Motor neuron (in vitro differentiated cells): ENCODE measurements around the gene SDK2. TPM values are rescaled to one million over a fixed set of nuclear protein-coding genes. Genes with fewer than 3 reads are reported as not detected.

Experiments
- ATAC-seq, 8 experiments: fragments of 200-7000 bp; cut with Tn5 transposase; replicated peaks in 6 of 8; 2 replicates each; pipeline ENCODE4 v1.8.0; 2021; ENCODE audit warnings: mild to moderate bottlenecking in 8 of 8, moderate library complexity in 8 of 8
- H3K27ac ChIP-seq, 2 donors: fragments of 250-450 bp; sonication (Bioruptor Pico); 2 replicates each; pipeline ENCODE4 v1.9.0; 2021; ENCODE audit warnings: antibody characterized with exemption in 2 of 2, mild to moderate bottlenecking in 2 of 2, moderate library complexity in 1 of 2
- H3K4me1 ChIP-seq, 2 donors: fragments of 250-450 bp; sonication (Bioruptor Pico); replicated peaks in 1 of 2; 2 replicates each; pipeline ENCODE4 v1.6.1; 2021; ENCODE audit warnings: antibody characterized with exemption in 2 of 2, mild to moderate bottlenecking in 2 of 2, moderate library complexity in 1 of 2
- H3K4me3 ChIP-seq, 5 donors: fragments of 250-450 bp; sonication (Bioruptor Pico); 2 replicates each; pipeline ENCODE4 v1.9.0; 2021; ENCODE audit warnings: antibody characterized with exemption in 5 of 5, mild to moderate bottlenecking in 5 of 5, moderate library complexity in 4 of 5
- WGBS, 10 experiments: fragments of 450-650 bp; shearing (Covaris generic); methylation state at CpG; one replicate each; pipeline ENCODE4 v1.0.0; 2022; 5-methylcytosine and 5-hydroxymethylcytosine counted together
- in situ Hi-C, 9 experiments: fragments of 400-800 bp; cut with MboI; loops; one replicate each; pipeline ENCODE4 v1.15.0; 2021; ENCODE audit warnings: low sequenced_read_pairs in 9 of 9, low pct_unique_long_range_greater_than_20kb in 2 of 9; ENCODE audit not compliant: unreplicated experiment in 9 of 9
- total RNA-seq, 8 experiments: library from RNA; unstranded; fragments of 300-600 nt; gene quantifications; 2 replicates each; pipeline versions ENCODE4 v1.2.3 to v1.2.4, GENCODE V29; 2022

The SDK2 gene
- total RNA-seq, 8 experiments from 2014 or later = 0.59 to 22.0 (median 10.7) TPM

- in situ Hi-C loops = loop anchor here in 1 of 9 experiments (25.0 kb wide), 1 partner anchor 96 kb away; no protein-coding TSS in a partner anchor
- no peak for ATAC-seq
- WGBS, 10 experiments = 78 to 100% (median 97%) methylated on average over 1 to 4 of the region's 9 CpGs; no CpG with 5 or more reads in 4 of the 10 experiments
- H3K4me1 ChIP-seq = peaks cover 47% of the 10 kb centered on the region in 2 donors
- no peak overlapping the region for H3K4me3 ChIP-seq
- H3K27ac ChIP-seq = no peak overlapping the region
Observed at GRCh38 chr17:73491648-73492047, 152.6 kb downstream of the SDK2 start.

- no peak overlapping the region for H3K4me3 ChIP-seq
- in situ Hi-C loops = loop anchor here in 1 of 9 experiments (25.0 kb wide), 1 partner anchor 96 kb away; no protein-coding TSS in a partner anchor
- peaks cover 44 to 46% of the 10 kb centered on the region in 2 donors for H3K4me1 ChIP-seq
- no peak for ATAC-seq
- 25 to 100% (median 90%) methylated on average over 1 to 3 of the region's 3 CpGs; no CpG with 5 or more reads in 3 of the 10 experiments for WGBS, 10 experiments
- H3K27ac ChIP-seq = no peak overlapping the region
Observed at GRCh38 chr17:73490851-73491250, 153.4 kb downstream of the SDK2 start.

- 33 to 90% (median 85%) methylated on average over 2 to 9 of the region's 9 CpGs; no CpG with 5 or more reads in 2 of the 10 experiments for WGBS, 10 experiments
- ATAC-seq = no peak
- in situ Hi-C loops = loop anchor here in 1 of 9 experiments (25.0 kb wide), 1 partner anchor 97 kb away; no protein-coding TSS in a partner anchor
Observed at GRCh38 chr17:73489991-73490390, 154.3 kb downstream of the SDK2 start.

GRCh38 chr17:73489333-73489732 lies 154.9 kb downstream of the SDK2 start:
- no peak overlapping the region for H3K27ac ChIP-seq
- 40 to 90% (median 86%) methylated on average over 1 to 5 of the region's 7 CpGs; no CpG with 5 or more reads in 3 of the 10 experiments for WGBS, 10 experiments
- H3K4me1 ChIP-seq = peaks cover 29 to 31% of the 10 kb centered on the region in 2 donors
- in situ Hi-C loops = loop anchor here in 1 of 9 experiments (25.0 kb wide), 1 partner anchor 98 kb away; no protein-coding TSS in a partner anchor
- no peak overlapping the region for H3K4me3 ChIP-seq
- ATAC-seq = no peak

More at GRCh38 chr17:73489991-73490390, 154.3 kb downstream of the SDK2 start:
- Histone ChIP-seq H3K27ac (no peak overlapping the region), H3K4me1 (peaks cover 35 to 38% of the 10 kb centered on the region in 2 donors), H3K4me3 (no peak overlapping the region)

GRCh38 chr17:73485130-73485529 lies 159.1 kb downstream of the SDK2 start:
- Histone ChIP-seq H3K27ac (no peak overlapping the region), H3K4me3 (no peak overlapping the region), H3K4me1 (peaks cover 6 to 13% of the 10 kb centered on the region in 2 donors)
- no peak for ATAC-seq
- WGBS, 10 experiments = 44 to 100% (median 71%) methylated on average over 1 to 6 of the region's 6 CpGs; no CpG with 5 or more reads in 2 of the 10 experiments
- in situ Hi-C loops = loop anchor here in 1 of 9 experiments (25.0 kb wide), 1 partner anchor 102 kb away; no protein-coding TSS in a partner anchor

GRCh38 chr17:73482894-73483293 lies 161.4 kb downstream of the SDK2 start:
- peak in 1 of 8 experiments; percentile 24 for ATAC-seq
- Histone ChIP-seq H3K4me3 (no peak overlapping the region), H3K4me1 (peaks cover 22 to 25% of the 10 kb centered on the region in 2 donors), H3K27ac (no peak overlapping the region)
- 80 to 94% (median 86%) methylated on average over 1 to 7 of the region's 10 CpGs; no CpG with 5 or more reads in 5 of the 10 experiments for WGBS, 10 experiments
- in situ Hi-C loops = loop anchor here in 1 of 9 experiments (25.0 kb wide), 1 partner anchor 104 kb away; no protein-coding TSS in a partner anchor

- no peak overlapping the region for H3K4me3 ChIP-seq
- 60 to 100% (median 100%) methylated on average over 1 to 2 of the region's 16 CpGs; no CpG with 5 or more reads in 6 of the 10 experiments for WGBS, 10 experiments
- H3K4me1 ChIP-seq = peaks cover 28 to 31% of the 10 kb centered on the region in 2 donors
- ATAC-seq = peak in 5 of 8 experiments; percentile 35 to 62 (median 50)
- H3K27ac ChIP-seq = no peak overlapping the region
- in situ Hi-C loops = loop anchor here in 1 of 9 experiments (25.0 kb wide), 1 partner anchor 105 kb away; no protein-coding TSS in a partner anchor
Observed at GRCh38 chr17:73482251-73482716, 162.0 kb downstream of the SDK2 start.

GRCh38 chr17:73481676-73482075 lies 162.6 kb downstream of the SDK2 start:
- Histone ChIP-seq H3K27ac (no peak overlapping the region), H3K4me3 (no peak overlapping the region), H3K4me1 (peaks cover 34 to 37% of the 10 kb centered on the region in 2 donors)
- 20 to 100% (median 98%) methylated on average over 1 to 8 of the region's 12 CpGs; no CpG with 5 or more reads in 2 of the 10 experiments for WGBS, 10 experiments
- ATAC-seq = no peak
- in situ Hi-C loops = loop anchor here in 1 of 9 experiments (25.0 kb wide), 1 partner anchor 106 kb away; no protein-coding TSS in a partner anchor

GRCh38 chr17:73480740-73481139 lies 163.5 kb downstream of the SDK2 start:
- Histone ChIP-seq H3K27ac (no peak overlapping the region), H3K4me3 (no peak overlapping the region), H3K4me1 (peaks cover 37 to 41% of the 10 kb centered on the region in 2 donors)
- WGBS, 10 experiments = 33 to 100% (median 75%) methylated on average over 1 to 3 of the region's 4 CpGs; no CpG with 5 or more reads in 4 of the 10 experiments
- in situ Hi-C loops = loop anchor here in 1 of 9 experiments (25.0 kb wide), 1 partner anchor 107 kb away; no protein-coding TSS in a partner anchor
- peak in 5 of 8 experiments; percentile 10 to 56 (median 37) for ATAC-seq

GRCh38 chr17:73478768-73479424 lies 165.3 kb downstream of the SDK2 start:
- peak in 4 of 8 experiments; percentile 12 to 35 (median 26) for ATAC-seq
- Histone ChIP-seq H3K27ac (peak overlapping the region in 1 of 2 donors; percentile 75), H3K4me3 (no peak overlapping the region), H3K4me1 (peaks cover 49 to 52% of the 10 kb centered on the region in 2 donors)
- 50 to 100% (median 75%) methylated on average over 2 to 9 of the region's 14 CpGs; no CpG with 5 or more reads in 2 of the 10 experiments for WGBS, 10 experiments
- in situ Hi-C loops = loop anchor here in 1 of 9 experiments (25.0 kb wide), 1 partner anchor 108 kb away; no protein-coding TSS in a partner anchor

- ATAC-seq = peak in 5 of 8 experiments; percentile 3 to 33 (median 10)
- peak overlapping the region; percentile 7 to 75 for H3K27ac ChIP-seq
- 8 to 77% (median 54%) methylated on average over 2 to 8 of the region's 11 CpGs; no CpG with 5 or more reads in 2 of the 10 experiments for WGBS, 10 experiments
- in situ Hi-C loops = loop anchor here in 1 of 9 experiments (25.0 kb wide), 1 partner anchor 109 kb away; no protein-coding TSS in a partner anchor
- H3K4me1 ChIP-seq = peaks cover 49 to 52% of the 10 kb centered on the region in 2 donors
- H3K4me3 ChIP-seq = no peak overlapping the region
Observed at GRCh38 chr17:73478334-73478733, 165.9 kb downstream of the SDK2 start.

- 2 to 39% methylated on average over 3 to 6 of the region's 13 CpGs; no CpG with 5 or more reads in 8 of the 10 experiments for WGBS, 10 experiments
- Histone ChIP-seq H3K4me3 (no peak overlapping the region), H3K4me1 (peaks cover 43 to 49% of the 10 kb centered on the region in 2 donors), H3K27ac (no peak overlapping the region)
- in situ Hi-C loops = loop anchor here in 1 of 9 experiments (25.0 kb wide), 1 partner anchor 110 kb away; no protein-coding TSS in a partner anchor
- peak; percentile 40 to 85 (median 62) for ATAC-seq
Observed at GRCh38 chr17:73476890-73477350, 167.3 kb downstream of the SDK2 start.
